Natural killer cell (primary cell): Measurements from ENCODE around the gene THYN1. TPM values are rescaled to one million over a fixed set of nuclear protein-coding genes. Genes with fewer than 3 reads are reported as not detected.

Experiments used
- ATAC-seq, 3 donors: fragments of 150-1000 bp in 2 of 3; fragments of 200-7000 bp in 1 of 3; cut with Tn5 transposase; 1 replicate in 1 of 3; 2 replicates in 2 of 3; pipeline ENCODE4 v1.10.0; 2021; ENCODE audit warnings: mild to moderate bottlenecking in 2 of 3, moderate library complexity in 2 of 3
- DNase-seq, 2 donors: peaks; one replicate each; pipeline versions ENCODE4 v3.0.0 to v3.0.0-alpha.2; 2013 to 2021; ENCODE audit warnings: mixed read lengths in 1 of 2
- H3K27ac ChIP-seq: one replicate; pipeline ENCODE4 v1.5.1; 2013; ENCODE audit warnings: mild to moderate bottlenecking, low read length
- H3K27me3 ChIP-seq: one replicate; pipeline ENCODE4 v1.6.1; 2013; ENCODE audit warnings: low read length; ENCODE audit not compliant: control insufficient read depth, insufficient read depth
- H3K36me3 ChIP-seq: one replicate; pipeline ENCODE4 v1.6.1; 2013; ENCODE audit warnings: low read length; ENCODE audit not compliant: control insufficient read depth, insufficient read depth
- H3K4me1 ChIP-seq: one replicate; pipeline ENCODE4 v1.6.1; 2013; ENCODE audit warnings: low read length; ENCODE audit not compliant: control insufficient read depth, insufficient read depth
- H3K4me3 ChIP-seq: one replicate; pipeline ENCODE4 v1.5.1; 2013; ENCODE audit warnings: low read length
- H3K9me3 ChIP-seq: one replicate; pipeline ENCODE4 v1.6.1; 2013; ENCODE audit warnings: low read length; ENCODE audit not compliant: control insufficient read depth, insufficient read depth
- H3K27ac Mint-ChIP-seq, 2 donors: one replicate each; pipeline ENCODE4 v1.8.0; 2022; ENCODE audit warnings: mild to moderate bottlenecking in 2 of 2, mixed read lengths in 2 of 2, moderate library complexity in 1 of 2
- H3K27me3 Mint-ChIP-seq, 2 donors: one replicate each; pipeline ENCODE4 v1.8.0; 2022; ENCODE audit warnings: low read depth in 2 of 2, mixed read lengths in 2 of 2
- H3K36me3 Mint-ChIP-seq: one replicate; pipeline ENCODE4 v1.8.0; 2022; ENCODE audit warnings: mixed read lengths
- H3K4me1 Mint-ChIP-seq, 2 donors: one replicate each; pipeline ENCODE4 v1.8.0; 2022; ENCODE audit warnings: mixed read lengths in 2 of 2
- H3K4me3 Mint-ChIP-seq: one replicate; pipeline ENCODE4 v1.8.0; 2022; ENCODE audit warnings: mild to moderate bottlenecking, moderate library complexity, mixed read lengths
- H3K9me3 Mint-ChIP-seq, 2 donors: one replicate each; pipeline ENCODE4 v1.8.0; 2022; ENCODE audit warnings: mixed read lengths in 2 of 2
- WGBS: methylation state at CpG from one replicate; pipeline ENCODE4 v1.1.7; 2013; ENCODE audit warnings: missing lambda C conversion rate; ENCODE audit not compliant: insufficient coverage; 5-methylcytosine and 5-hydroxymethylcytosine counted together
- intact Hi-C: fragments of 100-400 bp; cut with micrococcal nuclease; formaldehyde crosslinking; loops from one replicate; pipeline ENCODE4 v1.14.2; 2022
- total RNA-seq, 4 donors: library from RNA; stranded (reverse); fragments of 120-200 nt in 1 of 4; gene quantifications; one replicate each; pipeline versions ENCODE4 v1.2.3 to v1.2.4, GENCODE V29; 2013 to 2022
- TF ChIP-seq, protein P1 (sequence below): fragments of 200-600 bp; IDR thresholded peaks from one replicate; pipeline ENCODE4 v1.8.0; 2022; ENCODE audit warnings: antibody characterized with exemption

THYN1 gene
- total RNA-seq, 3 donors from 2014 or later (not counting 1 experiment from before 2014, with no cell fraction given): 21.6 to 25.4 (median 24.0) TPM

DNA sequence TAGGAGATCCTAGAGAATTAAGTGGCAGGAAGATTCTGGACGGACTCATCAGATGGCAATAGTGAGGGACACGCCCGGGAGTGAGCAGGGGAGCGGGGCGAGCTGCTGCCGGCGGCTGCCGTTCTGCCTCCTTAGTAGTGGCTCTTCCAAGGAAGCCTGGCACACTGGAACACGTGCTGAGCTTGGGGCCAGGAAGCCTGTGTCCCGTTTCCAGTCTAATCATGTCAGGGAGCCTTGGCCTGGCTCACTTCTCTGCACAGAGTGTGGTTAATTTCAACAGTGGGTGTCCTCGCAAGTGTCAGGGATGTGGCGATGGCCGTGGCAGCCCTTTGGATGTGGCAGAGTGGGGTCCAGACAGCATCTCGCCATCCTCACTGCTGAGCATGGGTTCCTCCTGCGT lies 39.5 kb upstream of the THYN1 start:
- DNase-seq: no peak
- 92% methylated on average over 15 of the region's 15 CpGs for WGBS
- no peaks in the 10 kb centered on the region for H3K4me1 ChIP-seq
- H3K27me3 ChIP-seq: no peaks in the 10 kb centered on the region
- Mint-ChIP-seq H3K4me1 (no peaks in the 10 kb centered on the region), H3K9me3 (no peaks in the 10 kb centered on the region), H3K4me3 (no peak overlapping the region), H3K27ac (no peak overlapping the region), H3K36me3 (no peaks in the 10 kb centered on the region), H3K27me3 (peaks cover 6 to 34% of the 10 kb centered on the region in 2 donors)
- H3K36me3 ChIP-seq: no peaks in the 10 kb centered on the region
- H3K9me3 ChIP-seq: no peaks in the 10 kb centered on the region
- no peak overlapping the region for H3K4me3 ChIP-seq
- intact Hi-C loops: no loop called here
- no peak for ATAC-seq
- H3K27ac ChIP-seq: no peak overlapping the region
- TF ChIP-seq, protein P1, sequence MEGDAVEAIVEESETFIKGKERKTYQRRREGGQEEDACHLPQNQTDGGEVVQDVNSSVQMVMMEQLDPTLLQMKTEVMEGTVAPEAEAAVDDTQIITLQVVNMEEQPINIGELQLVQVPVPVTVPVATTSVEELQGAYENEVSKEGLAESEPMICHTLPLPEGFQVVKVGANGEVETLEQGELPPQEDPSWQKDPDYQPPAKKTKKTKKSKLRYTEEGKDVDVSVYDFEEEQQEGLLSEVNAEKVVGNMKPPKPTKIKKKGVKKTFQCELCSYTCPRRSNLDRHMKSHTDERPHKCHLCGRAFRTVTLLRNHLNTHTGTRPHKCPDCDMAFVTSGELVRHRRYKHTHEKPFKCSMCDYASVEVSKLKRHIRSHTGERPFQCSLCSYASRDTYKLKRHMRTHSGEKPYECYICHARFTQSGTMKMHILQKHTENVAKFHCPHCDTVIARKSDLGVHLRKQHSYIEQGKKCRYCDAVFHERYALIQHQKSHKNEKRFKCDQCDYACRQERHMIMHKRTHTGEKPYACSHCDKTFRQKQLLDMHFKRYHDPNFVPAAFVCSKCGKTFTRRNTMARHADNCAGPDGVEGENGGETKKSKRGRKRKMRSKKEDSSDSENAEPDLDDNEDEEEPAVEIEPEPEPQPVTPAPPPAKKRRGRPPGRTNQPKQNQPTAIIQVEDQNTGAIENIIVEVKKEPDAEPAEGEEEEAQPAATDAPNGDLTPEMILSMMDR: no peak

DNA sequence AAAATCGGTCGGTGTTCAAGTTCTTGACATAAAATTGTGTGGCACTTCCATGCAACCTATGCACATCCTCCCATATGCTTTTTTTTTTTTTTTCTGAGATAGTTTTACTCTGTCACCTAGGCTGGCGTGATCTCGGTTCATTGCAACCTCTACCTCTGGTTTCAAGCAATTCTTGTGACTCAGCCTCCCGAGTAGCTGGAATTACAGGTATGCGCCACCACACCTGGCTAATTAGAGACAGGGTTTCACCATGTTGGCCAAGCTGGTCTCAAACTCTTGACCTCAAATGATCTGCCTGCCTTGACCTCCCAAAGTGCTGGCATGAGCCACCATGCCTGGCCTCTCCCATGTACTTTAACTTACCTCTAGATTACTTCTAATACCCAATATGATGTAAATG lies 38.0 kb upstream of the THYN1 start:
- H3K4me3 ChIP-seq: no peak overlapping the region
- intact Hi-C loops: no loop called here
- H3K9me3 ChIP-seq: no peaks in the 10 kb centered on the region
- 96% methylated on average over 6 of the region's 6 CpGs for WGBS
- Mint-ChIP-seq H3K9me3 (no peaks in the 10 kb centered on the region), H3K27ac (no peak overlapping the region), H3K27me3 (peaks cover 6 to 34% of the 10 kb centered on the region in 2 donors), H3K36me3 (no peaks in the 10 kb centered on the region), H3K4me3 (no peak overlapping the region), H3K4me1 (no peaks in the 10 kb centered on the region)
- DNase-seq (no peak), ATAC-seq (no peak)
- no peaks in the 10 kb centered on the region for H3K4me1 ChIP-seq
- H3K36me3 ChIP-seq: no peaks in the 10 kb centered on the region
- TF ChIP-seq, protein P1: no peak
- no peak overlapping the region for H3K27ac ChIP-seq
- no peaks in the 10 kb centered on the region for H3K27me3 ChIP-seq

DNA sequence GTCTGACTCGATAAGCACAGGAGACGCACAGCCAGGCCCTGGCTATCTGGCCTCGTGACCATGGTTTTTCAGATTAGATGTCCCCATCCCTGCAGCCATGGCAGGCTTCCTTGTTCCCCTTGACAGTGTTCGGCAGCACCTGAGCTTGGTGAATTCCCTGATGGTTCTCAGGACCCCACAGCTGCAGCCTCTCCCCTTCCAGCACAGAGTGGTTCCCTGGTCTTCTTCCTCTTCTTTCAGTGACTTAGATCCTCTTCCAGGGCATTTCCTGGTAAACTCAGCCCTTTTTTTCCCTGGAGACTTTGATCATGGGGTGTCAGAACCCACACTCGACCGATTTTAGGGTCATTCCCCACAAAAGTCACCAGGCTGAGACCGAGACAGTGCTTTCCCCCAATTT lies 37.5 kb upstream of the THYN1 start:
- H3K27ac ChIP-seq: no peak overlapping the region
- H3K4me3 ChIP-seq: no peak overlapping the region
- WGBS: 89% methylated on average over 7 of the region's 7 CpGs
- no peaks in the 10 kb centered on the region for H3K27me3 ChIP-seq
- intact Hi-C loops: no loop called here
- DNase-seq (no peak), ATAC-seq (no peak)
- Mint-ChIP-seq H3K36me3 (no peaks in the 10 kb centered on the region), H3K9me3 (no peaks in the 10 kb centered on the region), H3K27me3 (peaks cover 6 to 32% of the 10 kb centered on the region in 2 donors), H3K4me1 (no peaks in the 10 kb centered on the region), H3K4me3 (no peak overlapping the region), H3K27ac (no peak overlapping the region)
- H3K36me3 ChIP-seq: no peaks in the 10 kb centered on the region
- TF ChIP-seq, protein P1: no peak
- no peaks in the 10 kb centered on the region for H3K9me3 ChIP-seq
- H3K4me1 ChIP-seq: no peaks in the 10 kb centered on the region

DNA sequence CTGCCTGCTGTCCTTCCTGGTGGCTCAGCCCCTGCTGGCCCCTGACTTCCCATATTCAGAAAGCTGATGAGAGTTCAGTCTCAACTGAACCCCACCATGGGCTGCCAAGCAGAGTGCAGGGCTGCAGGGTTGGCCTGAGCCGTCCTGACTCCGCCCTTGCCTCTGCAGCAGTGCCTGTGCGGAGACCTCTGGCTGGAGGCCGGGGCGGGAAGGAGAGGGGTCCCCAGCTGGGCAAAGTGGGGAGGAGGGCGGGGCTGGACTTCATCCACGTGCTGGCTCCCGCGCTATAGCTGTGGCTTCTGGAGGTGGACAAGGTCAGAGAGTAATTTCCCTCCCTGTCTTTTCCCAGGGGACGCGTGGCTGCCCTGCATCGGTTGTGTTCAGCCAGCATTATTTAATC lies 36.6 kb upstream of the THYN1 start:
- 70% methylated on average over 12 of the region's 12 CpGs for WGBS
- no peak for DNase-seq
- no peak overlapping the region for H3K27ac ChIP-seq
- H3K4me3 Mint-ChIP-seq: no peak overlapping the region
- no peaks in the 10 kb centered on the region for H3K9me3 ChIP-seq
- no peak overlapping the region for H3K27ac Mint-ChIP-seq
- no peak overlapping the region for H3K4me3 ChIP-seq
- peaks cover 6 to 23% of the 10 kb centered on the region in 2 donors for H3K27me3 Mint-ChIP-seq
- H3K27me3 ChIP-seq: no peaks in the 10 kb centered on the region
- no peaks in the 10 kb centered on the region for H3K4me1 ChIP-seq
- ATAC-seq: no peak
- TF ChIP-seq, protein P1: no peak
- intact Hi-C loops: no loop called here
- H3K36me3 ChIP-seq: no peaks in the 10 kb centered on the region
- H3K36me3 Mint-ChIP-seq: no peaks in the 10 kb centered on the region
- no peaks in the 10 kb centered on the region for H3K4me1 Mint-ChIP-seq
- no peaks in the 10 kb centered on the region for H3K9me3 Mint-ChIP-seq
